Prostate gland (tissue), 2 donors: ENCODE results near the gene OR4S1. TPM values are rescaled to one million over a fixed set of nuclear protein-coding genes. Genes with fewer than 3 reads are reported as not detected.

ENCODE experiments used
- DNase-seq: peaks from one replicate; pipeline ENCODE4 v3.0.0-alpha.2; 2019; ENCODE audit warnings: low spot score
- H3K27ac ChIP-seq, 2 donors: fragments of 200-600 bp; sonication (generic); 2 replicates each; pipeline ENCODE4 v1.5.1; 2017 to 2019
- H3K27me3 ChIP-seq: fragments of 200-600 bp; sonication (generic); replicated peaks from 2 replicates; pipeline ENCODE4 v1.5.1; 2019; ENCODE audit not compliant: insufficient read depth
- H3K36me3 ChIP-seq, 2 donors: fragments of 200-600 bp; sonication (generic); 1 replicate in 1 of 2; 2 replicates in 1 of 2; pipeline versions ENCODE4 v1.5.1 to v1.8.1; 2017 to 2019
- H3K4me1 ChIP-seq: fragments of 200-600 bp; sonication (generic); replicated peaks from 2 replicates; pipeline ENCODE4 v1.5.1; 2019
- H3K4me3 ChIP-seq, 2 donors: fragments of 200-600 bp; sonication (generic); 2 replicates each; pipeline ENCODE4 v1.5.1; 2017 to 2019
- H3K9me3 ChIP-seq: fragments of 200-600 bp; sonication (generic); 2 replicates; pipeline ENCODE4 v1.5.1; 2017
- CTCF ChIP-seq, 4 experiments: fragments of 200-600 bp in 2 of 4; fragments of 450-650 bp in 2 of 4; sonication (generic) in 2 of 4; IDR thresholded peaks; 1 replicate in 3 of 4; 2 replicates in 1 of 4; pipeline ENCODE4 v1.5.1; 2016 to 2019; ENCODE audit warnings: antibody characterized with exemption in 4 of 4, mild to moderate bottlenecking in 2 of 4, moderate library complexity in 2 of 4
- POLR2A ChIP-seq: fragments of 450-650 bp; IDR thresholded peaks from one replicate; pipeline ENCODE4 v1.6.1; 2016; ENCODE audit warnings: antibody characterized with exemption, mild to moderate bottlenecking
- POLR2AphosphoS5 ChIP-seq: sonication (generic); formaldehyde crosslinking; IDR thresholded peaks from one replicate; pipeline ENCODE4 v1.6.1; 2017; ENCODE audit warnings: antibody characterized with exemption
- WGBS: methylation state at CpG from one replicate; pipeline ENCODE4 v1.1.5; 2018; 5-methylcytosine and 5-hydroxymethylcytosine counted together
- intact Hi-C: fragments of 100-400 bp; cut with DNase I; formaldehyde crosslinking; loops from one replicate; pipeline ENCODE4 v1.14.2; 2022
- total RNA-seq, 2 donors: library from RNA; depleted of rRNA; stranded (reverse); fragments of >200 nt; gene quantifications; one replicate each; pipeline ENCODE4 v1.1.0, GENCODE V29; 2016

Gene OR4S1
- total RNA-seq, 2 donors from 2014 or later = not detected

- Histone ChIP-seq H3K4me3 (no peak overlapping the region), H3K4me1 (no peaks in the 10 kb centered on the region), H3K27me3 (no peaks in the 10 kb centered on the region), H3K27ac (no peak overlapping the region), H3K36me3 (no peaks in the 10 kb centered on the region), H3K9me3 (no peaks in the 10 kb centered on the region)
- TF ChIP-seq POLR2AphosphoS5 (no peak), CTCF (IDR thresholded peaks at IDR 0.05) (no peak), POLR2A (no peak)
- intact Hi-C loops = no loop called here
- 88% methylated on average over 4 of the region's 4 CpGs for WGBS
- no peak for DNase-seq
These were observed 48.0 kb downstream of the OR4S1 start for GRCh38 chr11:48354013-48354412.

GRCh38 chr11:48354677-48355076, 48.7 kb downstream of the OR4S1 start:
- no peak overlapping the region for H3K27ac ChIP-seq
- no peak overlapping the region for H3K4me3 ChIP-seq
- intact Hi-C loops = no loop called here
- H3K27me3 ChIP-seq = no peaks in the 10 kb centered on the region
- no peaks in the 10 kb centered on the region for H3K4me1 ChIP-seq
- 84% methylated on average over 1 of the region's 1 CpG for WGBS
- H3K9me3 ChIP-seq = no peaks in the 10 kb centered on the region
- DNase-seq = no peak
- no peaks in the 10 kb centered on the region for H3K36me3 ChIP-seq
- TF ChIP-seq POLR2A (no peak), CTCF (IDR thresholded peaks at IDR 0.05) (no peak), POLR2AphosphoS5 (no peak)

Other genes with a start within 250 kb of the OR4S1 start
- gene OR4B1, start 89.4 kb upstream of the OR4S1 start, total RNA-seq = not detected
- not detected for gene OR4X2, start 61.1 kb upstream of the OR4S1 start, total RNA-seq
- gene OR4X1, start 42.4 kb upstream of the OR4S1 start, total RNA-seq = not detected
- gene OR4C3, start 18.7 kb downstream of the OR4S1 start, total RNA-seq = not detected
- gene OR4C5, start 60.2 kb downstream of the OR4S1 start, total RNA-seq = not detected
- not detected for gene OR4A47, start 182.6 kb downstream of the OR4S1 start, total RNA-seq